Left kidney (tissue), 8 donors: ENCODE results near the gene LBHD1. TPM values are rescaled to one million over a fixed set of nuclear protein-coding genes. Genes with fewer than 3 reads are reported as not detected.
A peak's percentile ranks its signal among the peaks of the same experiment; 100 is the strongest.
"Not testable (repeated sequence)": the region's sequence is repeated elsewhere in the genome, so short reads cannot be mapped to it uniquely, and the experiment has no call there.

ENCODE experiments used
- DNase-seq: peaks from one replicate; pipeline ENCODE4 v3.0.0-alpha.2; 2013
- long read RNA-seq, 8 donors: transcript quantifications; one replicate each; lab custom pipeline, GENCODE V29; 2026
- polyA plus RNA-seq: library from polyadenylated mRNA; unstranded; fragments of 120-200 nt; gene quantifications from one replicate; pipeline ENCODE4 v1.2.1, GENCODE V29; 2013; ENCODE audit not compliant: insufficient read length

Gene LBHD1
- 9.0 TPM for polyA plus RNA-seq
- long read RNA-seq, donor 1, partial matches to known transcripts = 0 of 2 reads
- long read RNA-seq, donor 1, other reads (novel, unspliced or antisense) = 0 of 2 reads
- long read RNA-seq, donor 2, partial matches to known transcripts = 0 of 78 reads
- long read RNA-seq, donor 2, other reads (novel, unspliced or antisense) = 78 of 78 reads
- long read RNA-seq, donor 3 = 0 reads
- long read RNA-seq, donor 4 = 0 reads
- long read RNA-seq, donor 5 = 0 reads
- long read RNA-seq, donor 6 = 0 reads
- long read RNA-seq, donor 7, partial matches to known transcripts = 0 of 1 reads
- long read RNA-seq, donor 7, other reads (novel, unspliced or antisense) = 0 of 1 reads
- long read RNA-seq, donor 8, partial matches to known transcripts = 0 of 1 reads
- long read RNA-seq, donor 8, other reads (novel, unspliced or antisense) = 0 of 1 reads

DNA sequence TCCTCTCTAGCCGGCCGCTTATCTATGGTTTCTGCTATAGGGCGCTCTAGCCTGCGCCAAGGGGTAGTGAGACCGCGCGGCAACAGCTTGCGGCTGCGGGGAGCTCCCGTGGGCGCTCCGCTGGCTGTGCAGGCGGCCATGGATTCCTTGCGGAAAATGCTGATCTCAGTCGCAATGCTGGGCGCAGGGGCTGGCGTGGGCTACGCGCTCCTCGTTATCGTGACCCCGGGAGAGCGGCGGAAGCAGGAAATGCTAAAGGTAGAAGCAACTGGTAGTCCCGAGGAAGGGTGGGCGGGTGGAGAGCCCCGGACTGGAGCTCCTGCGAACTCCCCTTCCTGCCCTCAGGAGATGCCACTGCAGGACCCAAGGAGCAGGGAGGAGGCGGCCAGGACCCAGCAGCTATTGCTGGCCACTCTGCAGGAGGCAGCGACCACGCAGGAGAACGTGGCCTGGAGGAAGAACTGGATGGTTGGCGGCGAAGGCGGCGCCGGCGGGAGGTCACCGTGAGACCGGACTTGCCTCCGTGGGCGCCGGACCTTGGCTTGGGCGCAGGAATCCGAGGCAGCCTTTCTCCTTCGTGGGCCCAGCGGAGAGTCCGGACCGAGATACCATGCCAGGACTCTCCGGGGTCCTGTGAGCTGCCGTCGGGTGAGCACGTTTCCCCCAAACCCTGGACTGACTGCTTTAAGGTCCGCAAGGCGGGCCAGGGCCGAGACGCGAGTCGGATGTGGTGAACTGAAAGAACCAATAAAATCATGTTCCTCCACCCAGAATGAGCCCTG lies at the start of gene LBHD1, which contains the start of gene UQCC3:
Gene LBHD1, minus strand, starts transcription at position 660 of the 782 bp plus-strand sequence. CDS start 2,236 bp downstream, outside the sequence.
Gene UQCC3, plus strand, starts transcription at position 66 of the 782 bp plus-strand sequence. Its CDS starts 73 bp downstream, at position 139.
- DNase-seq = peak; percentile 85

DNA sequence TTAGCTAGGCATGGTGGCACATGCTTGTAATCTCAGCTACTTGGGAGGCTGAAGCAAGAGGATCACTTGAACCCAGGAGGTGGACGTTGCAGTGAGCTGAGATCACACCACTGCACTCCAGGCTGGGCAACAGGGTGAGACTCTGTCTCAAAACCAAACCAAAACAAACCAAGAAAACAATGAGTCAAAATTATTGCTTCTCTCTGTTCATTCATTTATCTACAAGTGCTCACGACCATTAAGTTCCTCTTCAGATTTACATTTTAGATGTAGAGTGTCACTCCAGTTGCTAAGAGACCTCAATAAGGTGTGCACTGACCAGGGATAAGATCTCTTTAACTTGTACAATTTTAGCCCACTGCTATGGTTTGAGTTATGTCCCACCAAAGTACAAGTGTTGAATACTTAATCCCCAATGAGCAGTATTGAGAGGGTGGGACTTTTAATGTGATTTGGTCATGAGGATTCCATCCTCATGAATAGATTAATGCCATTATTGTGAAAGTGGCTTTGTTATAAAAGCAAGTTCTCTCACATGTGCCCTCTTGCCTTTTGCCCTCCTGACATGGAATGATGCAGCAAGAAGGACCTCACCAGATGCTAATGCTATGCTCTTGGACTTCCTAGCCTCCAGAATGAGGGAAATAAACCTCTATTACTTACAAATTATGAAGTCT lies 47.4 kb upstream of the LBHD1 start:
- DNase-seq = no peak

DNA sequence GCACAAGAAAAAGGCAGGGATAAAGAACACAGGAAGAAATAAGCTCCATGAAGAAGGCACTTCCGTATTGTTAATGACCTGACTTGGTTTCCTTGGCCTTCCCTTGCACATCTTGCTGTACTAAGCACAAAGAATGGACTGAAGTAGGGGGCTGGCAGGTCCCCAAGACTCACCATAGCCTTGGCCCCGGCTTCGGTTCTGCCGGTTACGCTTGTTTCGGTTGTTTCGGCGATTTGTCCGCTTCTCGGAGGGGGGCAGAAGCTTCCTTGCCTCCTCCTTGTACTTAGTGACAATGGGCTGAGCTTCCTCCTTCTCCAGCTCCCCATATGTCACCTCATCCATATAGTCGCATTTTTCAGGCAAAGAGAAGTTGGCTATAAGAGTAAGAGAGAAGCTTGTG lies 44.7 kb upstream of the LBHD1 start:
- no peak for DNase-seq

DNA sequence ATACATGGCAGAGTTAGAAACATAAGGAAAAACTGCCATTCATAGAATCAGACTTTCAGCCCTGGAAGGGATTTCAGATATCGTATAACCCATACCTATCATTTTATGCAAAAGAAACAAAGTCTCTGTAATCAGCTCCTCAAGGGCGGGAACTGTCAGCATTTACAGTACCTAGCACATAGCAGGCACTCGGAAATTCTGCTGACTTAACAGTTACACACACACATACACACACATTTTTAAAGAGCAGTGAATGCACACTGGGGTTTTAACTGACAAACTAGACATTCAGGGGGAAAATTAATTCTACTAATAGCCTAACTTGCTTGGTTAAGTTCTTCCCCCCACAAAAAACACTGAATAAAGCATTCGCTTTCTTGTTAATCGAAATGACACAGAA lies 44.1 kb upstream of the LBHD1 start:
- DNase-seq = no peak

DNA sequence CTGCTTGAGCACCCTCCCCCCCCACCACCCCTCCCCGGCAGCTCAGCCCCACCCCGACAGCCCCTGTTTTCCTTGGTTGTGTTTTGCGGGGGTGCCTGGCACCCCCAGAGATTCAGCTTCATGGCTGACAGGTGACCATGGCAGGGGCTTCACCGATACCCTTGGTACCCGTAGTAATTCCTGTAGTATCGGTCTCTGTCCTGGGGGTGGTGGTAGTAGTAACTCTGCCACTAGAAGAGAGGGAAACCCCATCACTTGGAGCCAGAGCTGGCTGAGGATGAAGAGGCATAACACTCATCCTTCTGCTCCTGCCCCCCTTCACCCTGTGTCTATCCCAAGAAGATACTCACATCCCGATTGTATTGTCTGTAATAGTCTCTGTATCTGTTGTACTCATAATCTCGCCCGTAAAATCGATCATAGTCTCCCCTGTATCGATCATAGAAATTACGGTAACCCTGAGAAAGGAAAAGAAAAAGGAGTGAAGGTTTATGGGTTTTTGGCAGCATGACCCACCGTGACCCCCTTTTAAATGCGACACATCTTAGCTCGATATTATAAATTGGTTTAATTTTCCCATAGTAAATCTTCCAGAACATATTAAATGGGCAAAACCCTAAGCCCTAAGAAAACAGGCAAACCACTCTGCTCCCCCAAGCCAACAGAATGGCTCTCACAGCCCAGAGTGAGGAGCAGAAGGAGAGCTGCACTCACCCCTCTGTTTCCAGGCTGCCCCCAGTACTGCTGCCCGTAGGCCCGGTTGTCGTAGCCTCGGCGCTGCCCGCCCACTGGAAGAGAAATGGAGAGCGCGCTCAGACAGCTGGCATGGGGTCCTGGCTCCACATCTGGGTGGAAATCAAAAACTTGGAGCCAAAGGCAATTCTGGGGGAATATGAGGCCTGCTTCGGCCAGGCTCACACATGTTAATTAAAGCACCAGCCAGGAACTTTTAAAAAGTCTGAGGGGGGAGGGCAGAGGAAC lies 43.4 kb upstream of the LBHD1 start:
- DNase-seq = no peak

DNA sequence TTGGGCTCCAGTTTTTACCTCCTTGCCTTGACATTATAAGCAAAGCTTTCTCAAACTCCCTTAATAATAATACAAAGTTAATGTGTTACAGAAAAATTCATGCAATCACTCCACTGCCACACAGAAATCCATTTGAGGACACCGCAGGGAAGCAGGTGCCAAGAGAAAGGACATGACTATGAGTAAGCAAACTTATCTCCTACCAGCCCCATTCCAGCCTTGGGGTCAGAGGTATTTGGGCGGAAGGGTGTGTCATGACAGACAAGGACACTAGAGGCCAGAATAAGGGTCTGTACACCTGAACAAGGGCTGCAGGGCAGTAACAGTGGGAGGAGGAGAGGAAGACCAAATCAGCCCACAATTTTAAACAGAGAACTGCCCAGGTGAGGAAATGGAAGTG lies 41.3 kb upstream of the LBHD1 start:
- no peak for DNase-seq

DNA sequence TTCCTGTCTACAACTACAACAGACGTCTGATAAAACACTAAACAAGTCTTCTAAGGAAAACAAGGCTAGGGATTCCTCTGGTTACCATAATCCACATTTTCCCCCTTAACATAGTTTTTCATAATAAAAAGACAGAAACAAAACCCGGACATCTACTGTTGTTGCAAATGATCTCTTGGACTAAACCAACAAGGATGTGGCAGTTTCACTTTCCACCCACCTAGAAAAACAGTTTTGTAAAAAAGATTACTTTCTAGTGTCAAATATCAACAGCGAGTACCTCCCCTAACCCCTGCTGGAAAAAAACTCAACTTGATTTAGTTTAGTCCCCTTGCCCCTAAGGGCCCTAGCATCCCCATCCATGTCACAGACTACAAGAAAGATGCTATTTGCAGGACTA lies 40.8 kb upstream of the LBHD1 start:
- no peak for DNase-seq

DNA sequence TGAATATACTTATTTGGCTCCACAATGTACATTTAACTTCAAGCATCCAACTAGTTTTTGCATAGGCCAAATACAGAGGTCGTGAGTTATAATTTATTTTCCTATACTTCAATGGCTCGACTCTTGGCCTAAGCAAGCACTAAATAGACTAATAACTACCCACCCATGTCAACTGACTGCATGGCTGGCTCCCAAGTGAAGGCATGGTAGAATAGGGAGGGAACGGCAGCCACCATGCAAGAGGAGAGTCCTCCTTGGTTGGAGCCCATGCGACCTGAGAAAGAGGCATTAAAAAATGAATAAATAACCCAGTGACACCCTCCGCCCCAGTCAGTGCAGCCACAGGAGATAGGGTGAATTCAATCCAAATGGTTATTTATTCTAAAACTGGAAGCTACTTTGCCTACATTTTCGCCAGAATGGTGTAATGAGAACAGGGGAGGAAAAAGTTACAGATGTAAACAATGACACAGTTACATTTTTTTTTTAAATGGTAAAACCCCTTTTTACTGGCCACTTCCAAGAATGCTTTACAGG lies 40.3 kb upstream of the LBHD1 start:
- no peak for DNase-seq

DNA sequence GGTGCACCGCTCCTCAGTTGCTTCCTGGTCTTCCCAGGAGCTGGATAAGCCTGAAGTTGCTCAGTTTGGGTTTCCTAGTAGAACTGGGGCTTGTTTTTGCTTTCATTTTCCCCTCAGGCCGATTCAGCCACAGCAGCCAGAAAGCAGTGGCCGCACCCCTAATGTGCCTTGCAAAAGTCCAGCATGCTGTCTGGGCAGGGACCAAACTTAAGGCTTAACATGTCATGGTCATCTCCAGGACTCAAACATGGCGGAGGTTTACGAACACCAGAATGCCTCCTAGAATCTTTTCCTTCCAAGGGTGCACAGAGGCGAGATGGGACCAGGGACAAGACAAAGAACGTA lies 37.9 kb upstream of the LBHD1 start:
- DNase-seq = no peak

DNA sequence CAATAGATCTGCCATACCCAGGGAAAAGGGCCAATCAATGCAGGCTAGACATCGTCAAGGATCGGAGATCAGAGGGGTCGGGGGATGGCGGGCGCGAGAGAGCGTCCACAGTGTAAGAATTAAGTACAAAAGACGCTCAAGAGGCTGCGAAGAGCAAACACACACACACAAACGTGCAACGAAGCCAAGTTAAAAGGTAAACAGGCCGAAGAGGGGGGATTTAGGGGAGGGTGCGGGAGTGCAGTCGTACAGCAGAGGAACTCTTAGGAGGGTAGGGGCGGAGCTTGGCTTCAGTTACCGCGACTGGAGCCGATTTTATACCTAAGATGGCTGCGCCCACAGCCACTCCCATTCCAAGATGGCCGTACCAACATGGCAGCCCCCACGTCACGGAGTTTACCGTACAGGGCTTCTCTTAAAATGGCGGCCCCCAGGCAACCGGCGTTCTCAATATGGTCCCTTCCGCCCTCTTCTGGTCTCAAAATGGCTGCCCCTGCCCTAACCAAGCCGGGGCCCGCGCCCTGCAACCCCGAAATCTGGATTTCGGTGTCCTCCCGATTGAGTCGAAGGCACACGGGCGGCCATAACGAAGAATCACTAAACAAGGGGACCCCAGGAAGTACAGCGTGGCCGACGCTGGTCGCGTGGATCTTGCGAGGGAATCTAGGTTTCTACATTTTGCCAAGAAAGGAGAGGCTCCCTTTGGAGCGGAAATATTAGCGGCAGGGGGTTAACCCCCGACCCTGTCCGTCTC lies 37.4 kb upstream of the LBHD1 start:
- peak; percentile 99 for DNase-seq

DNA sequence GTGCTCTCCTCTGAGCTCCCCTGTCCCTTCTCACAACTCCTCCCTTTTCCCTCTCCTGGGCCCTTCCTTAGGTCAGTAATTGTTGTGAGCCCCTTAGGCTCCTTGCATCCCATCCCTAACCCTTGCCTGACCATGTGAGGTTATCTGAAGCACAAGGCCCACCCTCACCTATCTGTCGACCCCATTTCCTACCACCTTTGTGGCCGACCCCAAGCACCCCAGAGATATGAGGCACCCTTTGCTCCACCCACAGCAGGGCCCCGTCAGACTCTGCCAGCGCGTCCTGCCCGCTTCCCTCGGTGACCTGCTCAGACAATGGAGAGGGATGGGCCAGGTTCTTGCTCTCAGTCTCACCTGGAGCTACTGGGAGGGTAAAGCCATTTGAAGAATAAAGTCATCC lies 36.7 kb upstream of the LBHD1 start:
- no peak for DNase-seq

DNA sequence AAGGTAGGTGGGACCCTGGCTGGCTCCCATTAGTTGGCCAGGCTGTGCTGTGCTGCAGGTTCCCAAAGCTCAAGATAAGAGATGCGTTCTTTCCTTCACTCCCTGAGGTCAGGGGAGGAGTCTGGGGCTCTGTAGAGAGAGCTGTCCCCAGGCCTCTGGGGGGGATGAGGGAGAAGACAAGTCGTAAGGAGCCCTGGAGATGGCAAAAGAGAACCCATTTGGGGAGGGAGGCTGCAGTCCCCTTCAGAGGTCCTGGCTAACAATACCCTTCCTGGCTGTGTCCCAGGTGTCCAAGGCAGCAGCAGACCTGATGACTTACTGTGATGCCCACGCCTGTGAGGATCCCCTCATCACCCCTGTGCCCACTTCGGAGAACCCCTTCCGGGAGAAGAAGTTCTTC lies 36.3 kb upstream of the LBHD1 start:
- DNase-seq = no peak

DNA sequence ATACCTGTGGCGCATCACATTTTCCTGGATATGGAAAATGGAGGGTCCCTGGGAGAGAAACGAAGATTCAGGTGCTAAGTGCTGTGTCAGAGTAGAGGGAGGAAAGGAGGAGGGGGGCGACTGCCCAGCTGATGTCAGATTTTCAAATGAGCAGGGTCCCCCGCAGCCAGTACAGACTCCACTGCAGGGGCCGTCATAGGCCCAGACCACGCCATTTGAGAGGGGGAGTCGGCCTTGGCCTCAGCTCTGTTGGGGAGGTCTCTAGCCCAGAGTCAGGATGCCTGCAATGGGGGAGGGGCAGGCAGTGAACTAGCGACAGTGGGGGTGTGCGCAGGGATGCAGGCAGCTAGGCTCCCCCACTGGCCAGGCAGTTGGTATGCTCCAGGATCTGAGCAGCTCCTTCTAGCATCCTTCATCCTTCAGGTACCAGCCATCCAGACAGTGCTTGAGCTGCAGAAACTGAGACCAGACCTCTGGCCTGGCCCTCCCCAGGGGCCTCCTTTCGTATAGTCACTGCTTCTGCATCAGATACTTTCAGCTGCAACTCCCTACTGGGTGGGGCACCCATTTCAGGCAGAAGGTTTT lies 35.3 kb upstream of the LBHD1 start, which contains the start of the genes BSCL2 and GNG3:
Gene BSCL2, minus strand, starts transcription at position 148 of the 585 bp plus-strand sequence. CDS start 229 bp downstream, outside the sequence.
Gene GNG3, plus strand, starts transcription at position 400 of the 585 bp plus-strand sequence. CDS start 620 bp downstream, outside the sequence.
- DNase-seq = peak; percentile 88

DNA sequence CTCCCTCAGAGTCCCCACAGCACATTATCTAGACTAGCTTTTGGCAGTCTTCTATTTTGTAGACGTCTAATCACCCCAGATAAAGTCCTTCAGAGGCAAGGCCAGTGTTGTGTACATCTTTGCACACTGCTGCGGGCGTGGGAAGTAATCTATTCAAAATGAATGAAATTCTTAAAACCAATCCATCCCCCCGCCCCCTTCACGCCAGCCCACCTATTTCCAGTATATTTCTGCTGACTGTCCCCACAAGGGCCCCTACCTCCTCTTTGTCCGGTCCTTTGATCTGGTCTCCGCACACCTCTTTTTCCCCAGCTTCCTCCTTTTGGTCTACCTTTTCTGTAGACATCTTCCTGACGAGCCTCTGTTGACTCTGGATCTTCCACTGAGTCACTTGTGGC lies 34.8 kb upstream of the LBHD1 start:
- DNase-seq = no peak

DNA sequence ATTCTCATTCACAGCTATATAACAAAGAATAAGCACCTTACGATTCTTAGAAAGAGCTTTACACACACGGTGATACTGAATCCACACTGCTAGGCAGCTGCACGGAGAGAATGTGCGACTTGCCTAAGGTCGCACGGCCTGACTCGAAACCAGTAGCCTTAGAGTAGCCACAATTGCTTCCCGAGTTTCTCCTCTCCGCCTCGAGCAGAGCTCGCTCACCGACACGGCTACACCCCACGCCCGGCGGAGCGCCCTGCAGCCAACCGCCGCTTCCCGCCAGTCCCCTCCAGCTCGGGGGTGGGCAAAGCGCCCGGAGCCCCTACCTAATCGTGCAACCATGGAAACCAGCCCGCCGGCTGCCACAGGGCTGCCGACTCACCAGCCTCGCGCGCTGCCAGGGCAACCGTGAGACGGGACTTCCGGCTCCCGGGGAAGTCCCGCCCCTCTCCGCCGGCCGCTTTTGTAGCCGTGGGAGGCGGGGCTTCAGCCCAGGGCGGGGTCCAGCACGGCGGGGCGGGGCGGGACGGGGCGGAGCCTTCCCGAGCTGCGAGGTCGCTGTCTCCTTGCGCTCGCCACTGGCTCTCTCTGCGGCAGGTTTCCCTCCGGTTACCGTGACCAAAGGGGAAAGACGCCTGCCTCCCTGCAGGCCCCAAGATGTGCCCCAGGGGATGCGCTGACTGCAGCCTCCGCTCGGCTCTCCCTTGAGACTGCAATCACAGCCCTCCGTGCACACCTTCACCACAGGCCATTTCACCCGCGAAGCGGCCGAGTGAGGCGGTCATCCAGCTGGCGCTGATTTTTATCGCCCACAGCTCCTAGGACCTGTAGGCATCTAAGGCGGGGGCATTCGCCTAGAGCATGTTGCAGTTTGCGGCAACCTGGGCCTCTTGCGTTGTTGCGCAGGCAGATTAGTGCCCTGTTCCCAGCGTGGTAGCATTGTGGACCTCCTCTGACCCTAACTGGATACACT lies 34.1 kb upstream of the LBHD1 start:
- DNase-seq = peak; percentile 91

DNA sequence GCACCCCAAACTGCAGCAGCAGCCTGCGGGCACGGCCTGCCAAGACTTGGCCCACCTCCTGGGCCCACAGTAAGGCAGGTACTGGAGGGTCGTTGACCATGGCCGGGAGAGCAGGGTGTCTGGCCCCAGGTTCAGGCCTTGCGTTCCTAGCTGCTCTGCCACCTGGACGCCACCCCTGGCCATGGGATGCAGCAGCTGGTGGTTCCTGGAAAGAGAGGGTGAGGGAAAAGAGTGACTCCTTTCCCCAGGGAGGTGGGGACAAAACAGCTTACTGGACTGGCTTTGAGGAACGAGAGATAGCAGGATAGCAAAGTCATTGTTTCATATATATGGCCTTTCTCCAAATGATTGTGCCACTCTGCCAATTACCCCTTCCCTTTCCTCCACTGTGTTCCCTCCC lies 33.3 kb upstream of the LBHD1 start:
- DNase-seq = no peak

DNA sequence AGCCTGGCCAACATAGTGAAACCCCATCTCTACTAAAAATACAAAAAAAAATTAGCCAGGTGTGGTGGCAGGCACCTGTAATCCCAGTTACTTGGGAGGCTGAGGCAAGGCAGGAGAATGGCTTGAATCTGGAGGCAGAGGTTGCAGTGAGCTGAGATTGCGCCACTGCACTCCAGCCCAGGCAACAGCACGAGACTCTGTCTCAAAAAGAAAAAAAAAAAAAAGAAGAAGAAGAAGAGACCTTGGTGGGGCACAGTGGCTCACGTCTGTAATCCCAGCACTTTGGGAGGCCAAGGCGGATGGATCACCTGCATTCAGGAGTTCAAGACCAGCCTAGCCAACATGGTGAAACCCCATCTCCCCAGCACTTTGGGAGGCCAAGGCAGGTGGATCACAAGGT lies 31.9 kb upstream of the LBHD1 start:
- not testable (repeated sequence) for DNase-seq

DNA sequence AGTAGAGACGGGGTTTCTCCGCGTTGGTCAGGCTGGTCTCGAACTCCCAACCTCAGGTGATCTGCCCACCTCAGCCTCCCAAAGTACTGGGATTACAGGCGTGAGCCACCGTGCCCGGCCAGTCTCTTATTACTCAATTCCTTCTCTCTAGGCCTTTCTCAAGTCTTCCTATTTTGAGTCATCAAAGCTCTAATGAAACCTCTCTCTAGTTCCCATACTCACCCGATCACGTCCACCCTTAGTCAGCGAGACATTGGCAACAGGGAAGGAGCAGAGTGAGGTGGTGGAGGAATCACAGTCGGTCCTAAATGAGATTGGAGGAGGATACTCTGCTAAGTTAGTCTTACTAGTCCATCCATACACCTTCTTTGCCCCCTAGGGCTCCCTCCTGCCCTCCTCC lies 30.2 kb upstream of the LBHD1 start:
- DNase-seq = no peak
